GM10248 (cell line): Measurements from ENCODE around the gene SCFD2.
"Not testable (repeated sequence)": the region's sequence is repeated elsewhere in the genome, so short reads cannot be mapped to it uniquely, and the experiment has no call there.

Source experiments
- CTCF ChIA-PET: fragments of 300-600 bp; sonication (Branson Sonifier 250); formaldehyde crosslinking; extraction: SDS; loops from one replicate; lab custom pipeline; 2021; ENCODE audit warnings: antibody characterized with exemption; lab: Yijun Ruan, JAX
- POLR2A ChIA-PET: fragments of 350-650 bp; sonication (Branson Sonifier 250); formaldehyde crosslinking; extraction: SDS; loops from one replicate; lab custom pipeline; 2020; ENCODE audit warnings: antibody characterized with exemption; lab: Yijun Ruan, JAX
- DNase-seq: peaks from one replicate; pipeline ENCODE4 v3.0.0; 2012; ENCODE audit errors: extremely low spot score
- TF ChIP-seq, protein P1 (sequence below): IDR thresholded peaks from 2 replicates; pipeline ENCODE4 v1.5.1; 2012; ENCODE audit warnings: mild to moderate bottlenecking, low read depth; ENCODE audit errors: extremely low read depth, missing control alignments, control extremely low read depth

The SCFD2 gene

DNA sequence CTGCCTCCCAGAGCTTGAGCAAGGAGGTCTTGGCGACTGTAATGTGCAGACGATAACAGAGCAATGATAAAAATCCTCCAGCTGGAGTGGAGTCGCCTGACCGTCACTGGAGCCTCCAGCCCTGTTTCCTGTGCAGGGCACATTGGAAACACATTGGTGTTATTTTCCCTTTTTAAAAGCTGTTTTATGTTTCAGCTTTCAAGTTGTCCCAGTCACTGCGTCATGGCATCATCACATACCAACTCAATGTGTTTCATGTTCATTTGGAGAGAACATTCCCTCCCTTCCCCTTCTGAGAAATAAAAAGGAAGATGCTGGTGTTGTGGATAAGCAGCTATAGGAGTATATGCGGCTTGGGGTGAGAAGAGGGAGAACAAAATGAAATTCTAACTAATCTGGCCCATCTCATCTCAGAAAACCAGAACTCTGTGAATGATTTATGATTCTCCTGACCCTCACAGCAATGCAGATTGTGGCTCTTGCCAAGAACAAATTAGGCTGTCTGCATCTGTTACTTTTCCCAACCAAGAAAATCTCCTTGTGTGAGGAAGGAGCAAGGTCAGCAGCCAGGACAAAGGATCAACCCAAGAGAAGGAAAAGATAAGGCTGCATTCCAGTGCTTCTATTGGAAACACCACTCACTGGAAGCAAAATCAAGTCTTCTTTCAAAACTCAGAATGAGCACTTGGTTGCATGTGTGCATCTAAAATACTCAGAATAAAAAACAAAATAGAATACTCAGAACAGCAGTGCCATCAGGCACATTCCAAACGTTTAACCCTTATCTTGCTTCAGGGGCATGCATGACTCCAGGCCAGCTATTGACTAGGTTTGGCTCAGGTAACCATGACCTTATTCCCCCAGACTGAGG is 369.4 kb downstream of the SCFD2 start:
- POLR2A ChIA-PET, result no interaction called here
- TF ChIP-seq, protein P1, sequence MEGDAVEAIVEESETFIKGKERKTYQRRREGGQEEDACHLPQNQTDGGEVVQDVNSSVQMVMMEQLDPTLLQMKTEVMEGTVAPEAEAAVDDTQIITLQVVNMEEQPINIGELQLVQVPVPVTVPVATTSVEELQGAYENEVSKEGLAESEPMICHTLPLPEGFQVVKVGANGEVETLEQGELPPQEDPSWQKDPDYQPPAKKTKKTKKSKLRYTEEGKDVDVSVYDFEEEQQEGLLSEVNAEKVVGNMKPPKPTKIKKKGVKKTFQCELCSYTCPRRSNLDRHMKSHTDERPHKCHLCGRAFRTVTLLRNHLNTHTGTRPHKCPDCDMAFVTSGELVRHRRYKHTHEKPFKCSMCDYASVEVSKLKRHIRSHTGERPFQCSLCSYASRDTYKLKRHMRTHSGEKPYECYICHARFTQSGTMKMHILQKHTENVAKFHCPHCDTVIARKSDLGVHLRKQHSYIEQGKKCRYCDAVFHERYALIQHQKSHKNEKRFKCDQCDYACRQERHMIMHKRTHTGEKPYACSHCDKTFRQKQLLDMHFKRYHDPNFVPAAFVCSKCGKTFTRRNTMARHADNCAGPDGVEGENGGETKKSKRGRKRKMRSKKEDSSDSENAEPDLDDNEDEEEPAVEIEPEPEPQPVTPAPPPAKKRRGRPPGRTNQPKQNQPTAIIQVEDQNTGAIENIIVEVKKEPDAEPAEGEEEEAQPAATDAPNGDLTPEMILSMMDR, result no peak
- CTCF ChIA-PET, result interaction anchor here (1.1 kb wide), 1 partner anchor 15 kb away, joined by 3 read pairs; no protein-coding TSS in a partner anchor
- DNase-seq, result no peak

DNA sequence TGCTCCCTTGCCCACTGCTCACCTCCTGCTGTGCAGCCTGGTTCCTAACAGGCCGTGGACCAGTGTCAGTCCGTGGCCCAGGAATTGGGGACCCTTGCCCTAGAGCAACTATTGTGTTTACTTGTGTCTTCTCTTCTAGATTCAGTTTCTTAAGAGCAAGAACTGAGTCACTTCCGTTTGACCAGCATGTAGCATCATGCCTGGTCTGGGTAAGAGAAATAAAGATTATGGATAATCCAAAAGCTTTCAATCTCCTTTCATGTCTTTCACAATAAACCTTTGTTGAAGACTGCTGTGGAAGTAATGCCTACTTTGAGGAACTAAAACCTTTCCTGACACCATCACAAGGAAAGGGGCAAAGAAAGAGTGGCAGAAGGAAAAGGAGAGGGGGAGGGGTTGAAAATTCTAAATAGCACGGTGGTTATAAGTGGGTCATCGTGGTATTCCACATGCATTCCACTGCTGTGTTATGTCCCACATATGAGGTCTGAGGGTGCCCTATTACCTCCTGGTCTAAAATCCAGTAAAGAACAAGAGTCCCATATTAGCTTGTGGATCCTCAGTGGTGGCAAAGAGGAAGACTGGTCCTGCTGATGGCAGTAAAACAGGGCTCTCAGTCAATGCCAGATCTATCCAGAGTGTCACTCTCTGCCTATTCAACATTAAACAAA is 370.4 kb downstream of the SCFD2 start:
- CTCF ChIA-PET, result interaction anchor here (1.5 to 2.1 kb wide), 2 partner anchors 11 to 12 kb away, joined by 4 to 9 read pairs; no protein-coding TSS in a partner anchor
- POLR2A ChIA-PET, result no interaction called here
- TF ChIP-seq, protein P1, result no peak
- DNase-seq, result no peak

DNA sequence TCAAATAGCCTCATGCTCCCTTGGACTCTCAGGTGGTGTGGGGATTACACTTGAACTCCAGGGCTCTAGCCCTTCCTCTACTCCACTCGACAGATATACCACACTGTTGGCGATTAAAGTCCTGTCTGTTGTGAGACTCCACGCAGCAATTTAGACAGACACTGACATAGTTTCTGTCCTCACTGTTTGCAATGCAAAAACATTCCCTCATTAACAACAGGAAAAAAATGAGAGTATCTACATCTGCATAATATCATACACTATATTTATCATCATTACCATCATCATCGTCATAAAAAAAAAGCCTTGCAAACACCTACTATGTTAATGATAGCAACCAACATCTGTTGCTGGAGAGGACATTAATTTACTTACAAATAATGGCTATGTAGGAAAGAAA is 371.3 kb downstream of the SCFD2 start:
- ChIA-PET CTCF (interaction anchor here (0.9 to 2.1 kb wide), 3 partner anchors 10 to 17 kb away, joined by 3 to 9 read pairs (median 4); no protein-coding TSS in a partner anchor), POLR2A (no interaction called here)
- TF ChIP-seq, protein P1, result no peak
- DNase-seq, result no peak

DNA sequence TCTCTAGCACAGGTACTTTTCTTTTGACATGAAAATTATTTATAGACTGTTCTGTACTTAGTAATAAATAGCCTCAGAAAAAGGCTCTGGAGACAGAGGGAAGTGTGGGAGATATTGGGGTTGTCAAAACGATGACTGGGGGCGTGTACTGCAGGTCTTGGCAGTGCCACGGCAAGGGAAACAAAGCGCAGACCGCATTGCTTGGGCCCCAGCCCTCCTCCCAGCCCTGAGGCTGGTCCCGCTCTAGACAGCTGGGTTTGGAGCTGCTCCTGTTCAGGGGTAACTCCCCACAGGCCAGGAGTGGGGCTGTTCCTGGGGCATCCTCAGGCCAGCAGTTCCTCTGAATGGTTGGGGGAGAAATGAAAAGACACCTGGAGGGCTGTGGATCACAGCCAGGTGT is 372.1 kb downstream of the SCFD2 start:
- TF ChIP-seq, protein P1, result no peak
- CTCF ChIA-PET, result interaction anchor here (0.9 to 2.1 kb wide), 3 partner anchors 9 to 18 kb away, joined by 3 to 9 read pairs (median 4); no protein-coding TSS in a partner anchor
- no peak for DNase-seq
- POLR2A ChIA-PET, result no interaction called here

DNA sequence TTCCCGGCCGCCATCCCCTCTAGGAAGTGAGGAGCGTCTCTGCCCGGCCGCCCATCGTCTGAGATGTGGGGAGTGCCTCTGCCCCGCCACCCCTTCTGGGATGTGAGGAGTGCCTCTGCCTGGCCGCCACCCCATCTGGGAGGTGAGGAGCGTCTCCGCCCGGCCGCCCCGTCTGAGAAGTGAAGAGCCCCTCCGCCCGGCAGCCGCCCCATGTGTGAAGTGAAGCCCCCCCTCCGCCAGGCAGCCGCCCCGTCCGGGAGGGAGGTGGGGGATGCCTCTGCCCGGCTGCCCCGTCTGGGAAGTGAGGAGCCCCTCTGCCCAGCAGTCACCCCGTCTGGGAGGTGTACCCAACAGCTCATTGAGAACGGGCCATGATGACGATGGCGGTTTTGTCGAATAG is 373.3 kb downstream of the SCFD2 start:
- CTCF ChIA-PET, POLR2A ChIA-PET, DNase-seq: not testable (repeated sequence)

DNA sequence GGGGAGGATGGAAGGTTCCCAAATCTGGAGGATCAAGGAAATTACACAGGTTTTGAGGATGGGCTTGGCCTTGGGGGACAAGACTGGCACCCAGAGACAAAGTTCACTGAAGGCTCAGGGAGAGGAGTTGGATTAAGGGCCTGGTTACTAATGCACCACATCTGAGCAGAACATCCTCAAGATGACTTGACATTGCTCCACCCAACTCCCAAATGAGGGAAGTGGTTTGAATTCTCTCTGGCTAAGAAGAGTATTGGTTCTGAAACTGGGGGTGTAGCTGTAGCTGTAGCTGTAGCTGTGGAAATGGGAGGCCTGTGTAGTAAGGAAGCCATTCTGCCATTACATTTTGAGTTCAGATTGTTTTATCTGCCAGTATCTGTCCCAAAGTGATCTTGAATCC is 374.4 kb downstream of the SCFD2 start:
- CTCF ChIA-PET, result interaction anchor here (0.8 to 1.1 kb wide), 2 partner anchors 12 to 1242 kb away, joined by 3 to 4 read pairs; no protein-coding TSS in a partner anchor
- TF ChIP-seq, protein P1, result no peak
- DNase-seq, result no peak
- POLR2A ChIA-PET, result no interaction called here
